Spleen (tissue), 11 donors: ENCODE measurements around the gene MRPL40. TPM values are rescaled to one million over a fixed set of nuclear protein-coding genes. Genes with fewer than 3 reads are reported as not detected.

Experiments
- DNase-seq: peaks from one replicate; pipeline ENCODE4 v3.0.0-alpha.2; 2020
- H3K27ac ChIP-seq, 8 donors: fragments of 200-600 bp; sonication (generic) in 7 of 8; 1 replicate in 4 of 8; 2 replicates in 4 of 8; pipeline versions ENCODE4 v1.5.0 to v1.8.0; 2016 to 2021; ENCODE audit warnings: inconsistent platforms in 4 of 8, mild to moderate bottlenecking in 4 of 8, moderate library complexity in 1 of 8
- H3K27me3 ChIP-seq, 7 donors: fragments of 200-600 bp; sonication (generic) in 6 of 7; replicated peaks in 1 of 7; 1 replicate in 4 of 7; 2 replicates in 3 of 7; pipeline versions ENCODE4 v1.5.0 to v1.8.0; 2016 to 2021; ENCODE audit warnings: inconsistent platforms in 3 of 7, mild to moderate bottlenecking in 1 of 7
- H3K36me3 ChIP-seq, 6 donors: fragments of 200-600 bp; sonication (generic) in 5 of 6; 1 replicate in 4 of 6; 2 replicates in 2 of 6; pipeline versions ENCODE4 v1.5.0 to v1.8.0; 2016 to 2021; ENCODE audit warnings: inconsistent platforms in 2 of 6
- H3K4me1 ChIP-seq, 6 donors: fragments of 200-600 bp; sonication (generic) in 5 of 6; 1 replicate in 3 of 6; 2 replicates in 3 of 6; pipeline versions ENCODE4 v1.5.0 to v1.8.0; 2016 to 2021; ENCODE audit warnings: inconsistent platforms in 3 of 6
- H3K4me3 ChIP-seq, 8 donors: fragments of 200-600 bp; sonication (generic) in 7 of 8; 1 replicate in 4 of 8; 2 replicates in 4 of 8; pipeline versions ENCODE4 v1.5.0 to v1.8.0; 2016 to 2021; ENCODE audit warnings: inconsistent platforms in 4 of 8, mild to moderate bottlenecking in 4 of 8, moderate library complexity in 2 of 8
- H3K9me3 ChIP-seq, 8 donors: fragments of 200-600 bp; sonication (generic) in 7 of 8; 1 replicate in 4 of 8; 2 replicates in 4 of 8; pipeline versions ENCODE4 v1.5.0 to v1.8.0; 2016 to 2021; ENCODE audit warnings: inconsistent platforms in 4 of 8
- POLR2A ChIP-seq, 3 donors: fragments of 450-650 bp; IDR thresholded peaks; one replicate each; pipeline ENCODE4 v1.5.1; 2017; ENCODE audit warnings: antibody characterized with exemption in 3 of 3, mild to moderate bottlenecking in 1 of 3
- POLR2AphosphoS5 ChIP-seq, 3 donors: sonication (generic); formaldehyde crosslinking; IDR thresholded peaks; one replicate each; pipeline ENCODE4 v1.5.1; 2017; ENCODE audit warnings: antibody characterized with exemption in 3 of 3
- WGBS, 5 donors: extraction: QIAGEN DNeasy Blood & Tissue Kit in 3 of 5; methylation state at CpG; one replicate each; pipeline versions ENCODE4 v1.1.5 to v1.1.7; 2013 to 2018; 5-methylcytosine and 5-hydroxymethylcytosine counted together
- intact Hi-C: fragments of 100-400 bp; cut with DNase I; formaldehyde crosslinking; loops from one replicate; pipeline ENCODE4 v1.15.0; 2023; ENCODE audit warnings: low total_unique reads
- polyA plus RNA-seq, 3 donors: library from polyadenylated mRNA; stranded (reverse); fragments of 200-250 nt; gene quantifications; one replicate each; pipeline ENCODE4 v1.2.1, GENCODE V29; 2013
- total RNA-seq, 7 donors: library from RNA; depleted of rRNA in 3 of 7; stranded (reverse); fragments of >200 nt in 3 of 7; fragmentation: NEBNext Ultra II Directional in 4 of 7; extraction: Animal tissue kit (Norgen Biotek cat#: 25700) in 4 of 7; gene quantifications; one replicate each; pipeline versions ENCODE4 v1.1.0 to v1.2.1, GENCODE V29; 2016 to 2021
- TF ChIP-seq, protein P1 (sequence below), 11 experiments: fragments of 200-600 bp in 7 of 11; fragments of 450-650 bp in 4 of 11; sonication (generic) in 4 of 11; IDR thresholded peaks in 8 of 11; conservative IDR thresholded peaks in 3 of 11; 1 replicate in 7 of 11; 2 replicates in 4 of 11; pipeline versions ENCODE4 v1.4.0 to v1.8.0; 2016 to 2021; ENCODE audit warnings: antibody characterized with exemption in 11 of 11, inconsistent platforms in 4 of 11, mild to moderate bottlenecking in 1 of 11
- donor health status: healthy with polysubstance abuse.
- donor health status: DM: no; HTN: no; CAD: no; lungs with moderate emphysema.
- donor health status: DM: no; HTN: no; CAD: no.
- donor health status: Bipolar disorder and iron deficiency.
- donor health status: healthy.
- donor health status: DM: no; HTN: no; CAD: no.
- donor health status: DM: yes; HTN: yes; CAD: no.

Gene MRPL40
- total and polyA plus RNA-seq, 10 donors, result 11.7 to 55.7 (median 21.6) TPM

DNA sequence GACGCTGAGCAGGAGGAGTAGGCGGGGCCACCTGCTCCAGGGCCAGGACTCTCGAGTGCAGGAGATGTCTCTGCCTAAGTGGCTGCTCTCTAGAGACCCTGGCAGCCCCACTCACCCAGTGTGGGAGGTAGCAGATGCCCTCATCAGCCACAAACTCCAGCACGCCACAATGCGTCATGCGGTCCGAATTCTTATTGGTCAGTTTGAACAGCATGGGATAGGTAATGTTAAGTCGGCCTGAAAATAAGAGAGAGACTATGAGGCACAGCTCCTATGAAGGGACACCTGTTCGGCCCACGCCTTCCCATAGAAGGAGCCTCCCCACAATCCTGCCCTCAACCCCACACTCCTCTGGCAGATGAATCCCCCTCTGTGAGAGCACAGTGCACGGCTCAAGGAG is 39.2 kb downstream of the MRPL40 start:
- H3K27me3 ChIP-seq, result no peaks in the 10 kb centered on the region
- H3K27ac ChIP-seq, result no peak overlapping the region
- TF ChIP-seq POLR2AphosphoS5 (IDR thresholded peaks at IDR 0.05) (peak in 1 of 3 donors; percentile 42), POLR2A (IDR thresholded peaks at IDR 0.05) (no peak)
- WGBS, 5 donors, result 87 to 95% (median 92%) methylated on average over 7 to 11 of the region's 11 CpGs
- H3K9me3 ChIP-seq, result no peaks in the 10 kb centered on the region
- no peak overlapping the region for H3K4me3 ChIP-seq
- H3K36me3 ChIP-seq, result peaks cover 3 to 98% (median 86%) of the 10 kb centered on the region in 6 donors
- peaks cover 0 to 22% (median 10%) of the 10 kb centered on the region in 6 donors for H3K4me1 ChIP-seq
- intact Hi-C loops, result loop anchor here (10.0 kb wide), 1 partner anchor 327 kb away; the partner anchor contains the start of gene ESS2
- DNase-seq, result no peak

GRCh38 chr22:19472233-19472632 is 39.9 kb downstream of the MRPL40 start:
- intact Hi-C loops, result loop anchor here (10.0 kb wide), 1 partner anchor 327 kb away; the partner anchor contains the start of gene ESS2
- Histone ChIP-seq H3K27ac (no peak overlapping the region), H3K36me3 (peaks cover 0 to 91% (median 79%) of the 10 kb centered on the region in 6 donors), H3K4me3 (no peak overlapping the region), H3K27me3 (no peaks in the 10 kb centered on the region), H3K4me1 (peaks cover 5 to 29% (median 17%) of the 10 kb centered on the region in 6 donors), H3K9me3 (no peaks in the 10 kb centered on the region)
- WGBS, 5 donors, result 85 to 96% (median 93%) methylated on average over 8 of the region's 8 CpGs
- no peak for DNase-seq
- no peak for TF ChIP-seq POLR2A (IDR thresholded peaks at IDR 0.05)
- TF ChIP-seq, protein P1, sequence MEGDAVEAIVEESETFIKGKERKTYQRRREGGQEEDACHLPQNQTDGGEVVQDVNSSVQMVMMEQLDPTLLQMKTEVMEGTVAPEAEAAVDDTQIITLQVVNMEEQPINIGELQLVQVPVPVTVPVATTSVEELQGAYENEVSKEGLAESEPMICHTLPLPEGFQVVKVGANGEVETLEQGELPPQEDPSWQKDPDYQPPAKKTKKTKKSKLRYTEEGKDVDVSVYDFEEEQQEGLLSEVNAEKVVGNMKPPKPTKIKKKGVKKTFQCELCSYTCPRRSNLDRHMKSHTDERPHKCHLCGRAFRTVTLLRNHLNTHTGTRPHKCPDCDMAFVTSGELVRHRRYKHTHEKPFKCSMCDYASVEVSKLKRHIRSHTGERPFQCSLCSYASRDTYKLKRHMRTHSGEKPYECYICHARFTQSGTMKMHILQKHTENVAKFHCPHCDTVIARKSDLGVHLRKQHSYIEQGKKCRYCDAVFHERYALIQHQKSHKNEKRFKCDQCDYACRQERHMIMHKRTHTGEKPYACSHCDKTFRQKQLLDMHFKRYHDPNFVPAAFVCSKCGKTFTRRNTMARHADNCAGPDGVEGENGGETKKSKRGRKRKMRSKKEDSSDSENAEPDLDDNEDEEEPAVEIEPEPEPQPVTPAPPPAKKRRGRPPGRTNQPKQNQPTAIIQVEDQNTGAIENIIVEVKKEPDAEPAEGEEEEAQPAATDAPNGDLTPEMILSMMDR (IDR thresholded peaks at IDR 0.05 in 8 of 11, conservative IDR thresholded peaks at IDR 0.05 in 3 of 11), result no peak
- no peak for TF ChIP-seq POLR2AphosphoS5 (IDR thresholded peaks at IDR 0.05)

DNA sequence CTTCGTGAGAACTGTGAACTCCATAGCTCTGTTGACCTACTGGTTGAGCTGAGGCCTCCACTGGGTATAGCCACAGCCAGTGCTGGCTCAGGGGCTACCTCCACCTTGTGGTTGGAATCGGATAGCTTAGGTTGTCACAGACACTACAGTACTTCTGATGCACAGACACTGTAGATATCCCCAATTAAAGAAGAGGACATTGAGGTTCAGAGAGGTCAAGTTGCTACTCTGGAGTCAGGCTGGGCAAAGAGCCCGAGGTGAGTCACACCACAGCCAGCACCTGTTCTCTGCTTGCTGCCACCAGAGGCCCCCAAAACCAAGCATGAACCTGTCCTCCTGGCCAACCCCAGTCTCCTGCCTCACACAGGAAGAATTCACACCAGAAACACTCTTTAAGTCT is 41.2 kb downstream of the MRPL40 start:
- intact Hi-C loops, result loop anchor here (10.0 kb wide), 1 partner anchor 329 kb away; the partner anchor contains the start of gene ESS2
- WGBS, 5 donors, result 78 to 95% (median 90%) methylated on average over 3 of the region's 3 CpGs
- TF ChIP-seq POLR2A (IDR thresholded peaks at IDR 0.05) (no peak), POLR2AphosphoS5 (IDR thresholded peaks at IDR 0.05) (no peak)
- TF ChIP-seq, protein P1 (IDR thresholded peaks at IDR 0.05 in 8 of 11, conservative IDR thresholded peaks at IDR 0.05 in 3 of 11), result no peak
- H3K4me1 ChIP-seq, result peaks cover 10 to 42% (median 30%) of the 10 kb centered on the region in 6 donors
- no peaks in the 10 kb centered on the region for H3K27me3 ChIP-seq
- no peak for DNase-seq
- H3K4me3 ChIP-seq, result no peak overlapping the region
- no peaks in the 10 kb centered on the region for H3K9me3 ChIP-seq
- H3K27ac ChIP-seq, result no peak overlapping the region
- H3K36me3 ChIP-seq, result peaks cover 0 to 78% (median 66%) of the 10 kb centered on the region in 6 donors

DNA sequence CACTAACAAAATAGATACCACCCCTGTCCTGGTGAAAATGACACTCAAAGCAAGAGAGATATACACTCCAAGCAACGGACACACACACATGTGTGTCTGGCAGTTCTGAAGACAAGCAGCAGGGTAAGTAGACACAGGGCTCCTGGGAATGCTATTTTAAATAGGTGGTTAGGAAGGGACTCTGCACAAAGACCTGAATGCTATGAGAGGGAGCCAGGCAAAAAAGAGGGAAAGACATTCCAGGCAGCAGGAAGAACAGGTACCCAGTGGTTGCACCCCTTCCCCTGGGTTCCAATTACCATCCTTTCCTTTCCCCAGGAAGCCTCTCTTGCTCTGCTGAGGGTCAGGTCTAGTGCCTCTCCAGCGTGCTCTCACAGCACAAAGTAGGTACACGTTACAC is 43.7 kb downstream of the MRPL40 start:
- Histone ChIP-seq H3K4me1 (peaks cover 14 to 57% (median 42%) of the 10 kb centered on the region in 6 donors), H3K27ac (no peak overlapping the region), H3K9me3 (no peaks in the 10 kb centered on the region), H3K4me3 (no peak overlapping the region), H3K27me3 (no peaks in the 10 kb centered on the region), H3K36me3 (peaks cover 0 to 53% (median 41%) of the 10 kb centered on the region in 6 donors)
- 82 to 88% (median 85%) methylated on average over 3 of the region's 3 CpGs for WGBS, 5 donors
- TF ChIP-seq POLR2AphosphoS5 (IDR thresholded peaks at IDR 0.05), result no peak
- TF ChIP-seq, protein P1 (IDR thresholded peaks at IDR 0.05 in 8 of 11, conservative IDR thresholded peaks at IDR 0.05 in 3 of 11), result no peak
- no peak for TF ChIP-seq POLR2A (IDR thresholded peaks at IDR 0.05)
- no peak for DNase-seq
- intact Hi-C loops, result loop anchor here (10.0 kb wide), 1 partner anchor 331 kb away; the partner anchor contains the start of gene ESS2
